ENCODE data around the gene NUBP2.
A peak's percentile ranks its signal among the peaks of the same experiment; 100 is the strongest.

NUBP2 gene

DNA sequence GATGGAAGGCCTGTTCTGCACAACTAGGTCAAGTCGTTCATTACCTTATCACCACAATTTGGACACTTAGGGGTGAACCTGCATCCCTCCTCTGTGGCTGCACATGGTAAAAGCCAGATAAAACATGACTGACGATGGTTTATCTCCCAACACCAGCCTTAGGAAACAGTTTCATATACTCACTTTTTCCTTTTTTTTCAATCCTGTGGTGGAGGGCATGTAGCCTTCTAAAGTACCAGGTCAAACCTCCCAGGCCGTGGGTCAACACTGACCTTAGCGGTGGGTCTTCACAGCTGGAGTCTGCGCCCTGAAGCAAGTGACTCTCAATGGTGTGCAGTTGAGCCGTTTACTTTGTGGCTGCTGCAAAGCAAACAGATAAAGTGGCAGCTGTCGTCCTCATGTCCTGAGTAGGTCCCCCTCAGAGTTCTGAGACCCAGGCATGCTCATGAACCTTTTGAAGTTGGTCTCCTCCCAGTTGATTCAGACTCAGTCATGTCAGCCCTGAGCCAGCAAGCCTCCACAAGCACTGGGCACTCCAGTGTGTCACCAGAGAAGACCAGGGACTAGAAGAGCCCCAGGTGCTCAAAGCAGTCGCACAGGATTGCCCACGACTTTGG is 50.2 kb downstream of the NUBP2 start:
- DNase-seq: peak; percentile 85

DNA sequence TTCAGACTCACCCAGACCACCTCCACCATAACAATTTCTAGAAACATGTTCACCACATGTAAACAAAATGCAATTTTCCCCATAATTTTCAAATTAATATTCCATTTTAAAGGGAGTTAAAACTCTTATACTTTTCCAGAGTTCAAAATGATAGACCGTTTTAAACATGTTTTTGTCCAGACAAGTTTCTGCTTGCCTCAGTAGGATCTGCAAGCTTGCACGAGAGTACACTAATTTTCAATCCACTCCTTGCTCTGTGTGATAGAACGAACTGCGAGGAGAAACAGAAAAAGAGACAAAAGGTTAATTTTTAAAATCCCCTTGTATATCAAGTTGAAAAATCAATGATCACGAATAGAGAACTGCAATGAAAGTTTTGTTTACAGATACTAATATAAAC is 51.3 kb downstream of the NUBP2 start:
- no peak for DNase-seq
